CD14-positive monocyte (primary cell): ENCODE measurements around the gene OLFM2. TPM values are rescaled to one million over a fixed set of nuclear protein-coding genes. Genes with fewer than 3 reads are reported as not detected.
"Not testable (repeated sequence)": the region's sequence is repeated elsewhere in the genome, so short reads cannot be mapped to it uniquely, and the experiment has no call there.

Experiments used
- DNase-seq, 3 donors: peaks; one replicate each; pipeline ENCODE4 v3.0.0-alpha.2; 2011 to 2022
- H2AFZ ChIP-seq: 2 replicates; pipeline ENCODE4 v1.6.0; 2012; ENCODE audit warnings: mild to moderate bottlenecking, low read depth, low read length, inconsistent platforms; ENCODE audit not compliant: insufficient read depth, poor library complexity, severe bottlenecking
- H3K27ac ChIP-seq, 2 donors: 1 replicate in 1 of 2; 2 replicates in 1 of 2; pipeline ENCODE4 v1.5.1; 2012 to 2013; ENCODE audit warnings: low read length in 2 of 2, control low read depth in 1 of 2, inconsistent platforms in 1 of 2, low read depth in 1 of 2, mild to moderate bottlenecking in 1 of 2
- H3K27me3 ChIP-seq, 2 donors: one replicate each; pipeline versions ENCODE4 v1.6.0 to v1.6.1; 2011 to 2013; ENCODE audit warnings: low read length in 2 of 2; ENCODE audit not compliant: control insufficient read depth in 2 of 2, insufficient read depth in 2 of 2
- H3K36me3 ChIP-seq, 2 donors: replicated peaks in 1 of 2; 1 replicate in 1 of 2; 2 replicates in 1 of 2; pipeline versions ENCODE4 v1.5.1 to v1.6.1; 2012 to 2013; ENCODE audit warnings: low read length in 2 of 2, control low read depth in 1 of 2, inconsistent platforms in 1 of 2, mild to moderate bottlenecking in 1 of 2; ENCODE audit not compliant: insufficient read depth in 2 of 2, control insufficient read depth in 1 of 2
- H3K4me1 ChIP-seq, 2 donors: 1 replicate in 1 of 2; 2 replicates in 1 of 2; pipeline versions ENCODE4 v1.5.1 to v1.6.1; 2012 to 2013; ENCODE audit warnings: low read length in 2 of 2, control low read depth in 1 of 2, inconsistent platforms in 1 of 2, mild to moderate bottlenecking in 1 of 2, moderate library complexity in 1 of 2; ENCODE audit not compliant: insufficient read depth in 2 of 2, control insufficient read depth in 1 of 2
- H3K4me2 ChIP-seq: replicated peaks from 2 replicates; pipeline ENCODE3; 2012; ENCODE audit warnings: low read length, moderate library complexity, mild to moderate bottlenecking; ENCODE audit not compliant: poor library complexity, severe bottlenecking; ENCODE audit errors: extremely low read depth
- H3K4me3 ChIP-seq, 3 experiments: fragments of 200-600 bp in 1 of 3; sonication (generic) in 1 of 3; replicated peaks in 1 of 3; 1 replicate in 2 of 3; 2 replicates in 1 of 3; pipeline ENCODE4 v1.5.1; 2011 to 2013; ENCODE audit warnings: low read length in 3 of 3, mild to moderate bottlenecking in 3 of 3, control low read depth in 2 of 3, low read depth in 2 of 3, inconsistent platforms in 1 of 3, moderate library complexity in 1 of 3
- H3K79me2 ChIP-seq: 2 replicates; pipeline ENCODE4 v1.6.0; 2012; ENCODE audit warnings: mild to moderate bottlenecking, control low read depth, inconsistent platforms, low read length, moderate library complexity; ENCODE audit not compliant: insufficient read depth
- H3K9ac ChIP-seq: 2 replicates; pipeline ENCODE4 v1.6.0; 2017; ENCODE audit warnings: low read length, mild to moderate bottlenecking; ENCODE audit not compliant: insufficient read depth, poor library complexity, severe bottlenecking
- H3K9me3 ChIP-seq, 2 donors: replicated peaks in 1 of 2; 1 replicate in 1 of 2; 2 replicates in 1 of 2; pipeline versions ENCODE4 v1.5.1 to v1.6.1; 2012 to 2013; ENCODE audit warnings: low read length in 2 of 2, control low read depth in 1 of 2; ENCODE audit not compliant: control insufficient read depth in 1 of 2, insufficient read depth in 1 of 2
- H4K20me1 ChIP-seq: 2 replicates; pipeline ENCODE4 v1.6.0; 2012; ENCODE audit warnings: mild to moderate bottlenecking, low read length, control low read depth, moderate library complexity; ENCODE audit not compliant: insufficient read depth
- H3K27ac Mint-ChIP-seq, 7 donors: one replicate each; pipeline ENCODE4 v1.8.0; 2020; ENCODE audit warnings: mild to moderate bottlenecking in 7 of 7, mixed read lengths in 7 of 7, moderate library complexity in 6 of 7, inconsistent platforms in 2 of 7
- H3K27me3 Mint-ChIP-seq, 3 donors: one replicate each; pipeline ENCODE4 v1.8.0; 2021 to 2022; ENCODE audit warnings: low read depth in 3 of 3, mild to moderate bottlenecking in 3 of 3, mixed read lengths in 3 of 3, moderate library complexity in 3 of 3, inconsistent platforms in 1 of 3
- H3K36me3 Mint-ChIP-seq, 2 donors: one replicate each; pipeline ENCODE4 v1.8.0; 2020; ENCODE audit warnings: mixed read lengths in 2 of 2, inconsistent platforms in 1 of 2, mild to moderate bottlenecking in 1 of 2
- H3K4me1 Mint-ChIP-seq: one replicate; pipeline ENCODE4 v1.8.0; 2020; ENCODE audit warnings: mild to moderate bottlenecking, mixed read lengths
- H3K4me3 Mint-ChIP-seq, 2 donors: one replicate each; pipeline ENCODE4 v1.8.0; 2020; ENCODE audit warnings: mild to moderate bottlenecking in 2 of 2, mixed read lengths in 2 of 2, moderate library complexity in 1 of 2
- H3K9me3 Mint-ChIP-seq, 7 donors: one replicate each; pipeline ENCODE4 v1.8.0; 2020 to 2022; ENCODE audit warnings: mixed read lengths in 7 of 7, mild to moderate bottlenecking in 6 of 7, moderate library complexity in 6 of 7, inconsistent platforms in 2 of 7
- WGBS: methylation state at CpG from one replicate; pipeline ENCODE4 v1.1.5; 2013; ENCODE audit warnings: missing lambda C conversion rate; ENCODE audit not compliant: insufficient coverage; 5-methylcytosine and 5-hydroxymethylcytosine counted together
- intact Hi-C, 2 donors: fragments of 100-400 bp; cut with micrococcal nuclease; formaldehyde crosslinking; loops; one replicate each; pipeline versions ENCODE4 v1.15.0 to v1.15.1; 2023
- polyA plus RNA-seq, 3 donors: library from polyadenylated mRNA; depleted of rRNA in 1 of 3; unstranded in 2 of 3; stranded (reverse) in 1 of 3; fragments of 300-500 nt in 2 of 3; fragments of >200 nt in 1 of 3; fragmentation: Illumina TruSeq in 2 of 3; gene quantifications; 1 replicate in 2 of 3; 2 replicates in 1 of 3; pipeline ENCODE4 v1.2.3, GENCODE V29; 2012 to 2021
- TF ChIP-seq, protein P1 (sequence below): fragments of 200-600 bp; IDR thresholded peaks from one replicate; pipeline ENCODE4 v1.8.0; 2022; ENCODE audit warnings: antibody characterized with exemption, mild to moderate bottlenecking

OLFM2 gene
- polyA plus RNA-seq, 3 donors: not detected

DNA sequence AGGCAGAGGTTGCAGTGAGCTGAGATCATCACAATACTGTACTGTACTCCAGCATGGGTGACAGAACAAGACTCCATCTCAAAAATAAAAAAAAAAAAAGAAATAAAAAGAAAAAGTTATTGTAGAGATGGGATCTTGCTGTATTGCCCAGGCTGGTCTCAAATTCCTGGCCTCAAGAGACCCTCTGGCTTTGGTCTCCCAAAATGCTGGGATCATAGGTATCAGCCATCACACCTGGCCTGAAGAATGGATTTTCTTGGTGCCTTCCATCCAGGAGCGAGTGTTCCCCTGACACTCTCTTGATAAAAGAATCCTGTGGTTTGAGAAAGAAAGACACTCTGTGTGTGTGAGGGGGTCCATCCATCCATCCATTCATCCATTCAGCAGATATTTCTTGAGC is 4.7 kb downstream of the OLFM2 start:
- Histone ChIP-seq H3K79me2 (no peaks in the 10 kb centered on the region), H3K36me3 (no peaks in the 10 kb centered on the region), H3K27me3 (peaks cover 17 to 26% of the 10 kb centered on the region in 2 donors), H3K9me3 (peaks cover 7 to 18% of the 10 kb centered on the region in 2 donors), H3K27ac (no peak overlapping the region), H2AFZ (no peak overlapping the region), H3K4me1 (peaks cover 0 to 12% of the 10 kb centered on the region in 2 donors), H4K20me1 (no peaks in the 10 kb centered on the region), H3K4me3 (no peak overlapping the region), H3K9ac (no peak overlapping the region), H3K4me2 (no peak overlapping the region)
- TF ChIP-seq, protein P1, sequence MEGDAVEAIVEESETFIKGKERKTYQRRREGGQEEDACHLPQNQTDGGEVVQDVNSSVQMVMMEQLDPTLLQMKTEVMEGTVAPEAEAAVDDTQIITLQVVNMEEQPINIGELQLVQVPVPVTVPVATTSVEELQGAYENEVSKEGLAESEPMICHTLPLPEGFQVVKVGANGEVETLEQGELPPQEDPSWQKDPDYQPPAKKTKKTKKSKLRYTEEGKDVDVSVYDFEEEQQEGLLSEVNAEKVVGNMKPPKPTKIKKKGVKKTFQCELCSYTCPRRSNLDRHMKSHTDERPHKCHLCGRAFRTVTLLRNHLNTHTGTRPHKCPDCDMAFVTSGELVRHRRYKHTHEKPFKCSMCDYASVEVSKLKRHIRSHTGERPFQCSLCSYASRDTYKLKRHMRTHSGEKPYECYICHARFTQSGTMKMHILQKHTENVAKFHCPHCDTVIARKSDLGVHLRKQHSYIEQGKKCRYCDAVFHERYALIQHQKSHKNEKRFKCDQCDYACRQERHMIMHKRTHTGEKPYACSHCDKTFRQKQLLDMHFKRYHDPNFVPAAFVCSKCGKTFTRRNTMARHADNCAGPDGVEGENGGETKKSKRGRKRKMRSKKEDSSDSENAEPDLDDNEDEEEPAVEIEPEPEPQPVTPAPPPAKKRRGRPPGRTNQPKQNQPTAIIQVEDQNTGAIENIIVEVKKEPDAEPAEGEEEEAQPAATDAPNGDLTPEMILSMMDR: no peak
- H3K36me3 Mint-ChIP-seq: peaks cover 4 to 8% of the 10 kb centered on the region in 2 donors
- intact Hi-C loops: loop anchor here (2.0 to 10.0 kb wide), 6 partner anchors 97 to 573 kb away; partner anchors contain the start of genes KEAP1 (in 1 of the 2) and MRPL4 (in 1 of the 2)
- peaks cover 5 to 20% (median 8%) of the 10 kb centered on the region in 7 donors for H3K9me3 Mint-ChIP-seq
- H3K4me3 Mint-ChIP-seq: no peak overlapping the region
- H3K27ac Mint-ChIP-seq: no peak overlapping the region
- DNase-seq: no peak
- H3K4me1 Mint-ChIP-seq: peaks cover 14% of the 10 kb centered on the region
- peaks cover 29 to 44% (median 33%) of the 10 kb centered on the region in 3 donors for H3K27me3 Mint-ChIP-seq
- no CpG with 5 or more reads among the region's 1 CpG for WGBS

DNA sequence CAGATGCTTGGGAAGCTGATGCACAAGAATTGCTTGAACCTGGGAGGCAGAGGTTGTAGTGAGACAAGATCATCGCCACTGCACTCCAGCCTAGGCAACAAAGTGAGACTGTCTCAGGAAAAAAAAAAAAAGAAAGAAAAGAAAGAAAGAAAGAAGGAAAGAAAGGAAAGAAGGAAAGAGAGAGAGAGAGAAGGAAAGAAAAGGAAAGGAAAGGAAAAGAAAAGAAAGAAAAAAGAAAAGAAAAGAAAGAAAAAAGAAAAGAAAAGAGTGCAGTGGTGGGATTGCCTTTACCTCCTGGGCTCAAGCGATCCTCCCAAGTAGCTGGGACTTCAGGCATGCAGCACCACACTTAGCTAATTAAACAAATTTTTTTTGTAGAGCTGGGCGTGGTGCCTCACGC is 12.9 kb downstream of the OLFM2 start:
- H2AFZ ChIP-seq: no peak overlapping the region
- H3K27ac Mint-ChIP-seq: no peak overlapping the region
- no peaks in the 10 kb centered on the region for H3K9me3 ChIP-seq
- intact Hi-C loops: no loop called here
- peaks cover 5 to 28% (median 7%) of the 10 kb centered on the region in 3 donors for H3K27me3 Mint-ChIP-seq
- no peak overlapping the region for H3K4me3 Mint-ChIP-seq
- no peak overlapping the region for H3K9ac ChIP-seq
- H3K4me2 ChIP-seq: no peak overlapping the region
- no peak overlapping the region for H3K27ac ChIP-seq
- no peaks in the 10 kb centered on the region for H3K36me3 ChIP-seq
- 80% methylated on average over 1 of the region's 4 CpGs for WGBS
- no peak overlapping the region for H3K4me3 ChIP-seq
- H3K9me3 Mint-ChIP-seq: peaks cover 2 to 9% (median 6%) of the 10 kb centered on the region in 7 donors
- DNase-seq: no peak
- peaks cover 4% of the 10 kb centered on the region for H3K4me1 Mint-ChIP-seq
- H3K79me2 ChIP-seq: no peaks in the 10 kb centered on the region
- H3K4me1 ChIP-seq: peaks cover 0 to 12% of the 10 kb centered on the region in 2 donors
- H3K36me3 Mint-ChIP-seq: no peaks in the 10 kb centered on the region
- no peaks in the 10 kb centered on the region for H4K20me1 ChIP-seq
- TF ChIP-seq, protein P1: no peak
- no peaks in the 10 kb centered on the region for H3K27me3 ChIP-seq

DNA sequence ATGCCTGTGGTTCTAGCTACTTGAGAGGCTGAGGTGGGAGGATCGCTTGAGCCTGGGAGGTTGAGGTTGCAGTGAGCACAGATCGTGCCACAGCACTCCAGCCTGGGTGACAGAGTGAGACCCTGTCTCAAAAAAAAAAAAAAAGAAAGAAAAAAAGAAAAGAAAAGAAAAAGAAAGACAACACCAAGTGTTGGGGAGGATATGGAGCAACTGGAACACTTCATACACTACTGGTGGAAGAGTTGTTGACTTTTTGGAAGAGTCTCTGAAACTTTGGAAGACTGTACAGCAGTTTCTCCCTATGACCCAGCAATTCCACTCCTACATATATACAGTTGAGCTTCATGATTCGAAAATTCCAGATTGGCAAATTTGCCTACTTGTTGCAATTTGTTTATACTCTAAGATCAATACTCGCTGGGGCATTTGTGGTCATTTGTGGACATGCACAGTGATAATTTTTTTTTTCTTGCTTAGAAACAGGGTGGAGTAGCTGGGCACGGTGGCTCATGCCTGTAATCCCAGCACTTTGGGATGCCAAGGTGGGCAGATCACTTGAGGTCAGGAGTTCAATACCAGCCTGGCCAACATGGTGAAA is 13.4 kb downstream of the OLFM2 start:
- H3K4me3 Mint-ChIP-seq, H4K20me1 ChIP-seq, H3K27me3 ChIP-seq, H3K79me2 ChIP-seq, H3K36me3 Mint-ChIP-seq, H3K4me2 ChIP-seq, H2AFZ ChIP-seq, intact Hi-C loops, H3K27ac Mint-ChIP-seq, H3K9me3 Mint-ChIP-seq, DNase-seq, H3K4me3 ChIP-seq, H3K9me3 ChIP-seq, H3K4me1 Mint-ChIP-seq, H3K27ac ChIP-seq, H3K36me3 ChIP-seq, H3K9ac ChIP-seq: not testable (repeated sequence)
- 78% methylated on average over 3 of the region's 5 CpGs for WGBS
- H3K27me3 Mint-ChIP-seq: peaks cover 5 to 32% (median 7%) of the 10 kb centered on the region in 3 donors
- H3K4me1 ChIP-seq: peaks cover 0 to 11% of the 10 kb centered on the region in 2 donors
